K562 treated with DMSO at 1 percent for 12 hours (cell line): Measurements from ENCODE around the gene CBR4. TPM values are rescaled to one million over a fixed set of nuclear protein-coding genes. Genes with fewer than 3 reads are reported as not detected.

Source experiments
- total RNA-seq: library from RNA; unstranded; fragments of 300-600 nt; gene quantifications from 2 replicates; pipeline ENCODE4 v1.2.3, GENCODE V29; 2022; ENCODE audit not compliant: insufficient read depth

Gene CBR4
- 2.5 and 8.2 TPM in 2 replicates for total RNA-seq

DNA sequence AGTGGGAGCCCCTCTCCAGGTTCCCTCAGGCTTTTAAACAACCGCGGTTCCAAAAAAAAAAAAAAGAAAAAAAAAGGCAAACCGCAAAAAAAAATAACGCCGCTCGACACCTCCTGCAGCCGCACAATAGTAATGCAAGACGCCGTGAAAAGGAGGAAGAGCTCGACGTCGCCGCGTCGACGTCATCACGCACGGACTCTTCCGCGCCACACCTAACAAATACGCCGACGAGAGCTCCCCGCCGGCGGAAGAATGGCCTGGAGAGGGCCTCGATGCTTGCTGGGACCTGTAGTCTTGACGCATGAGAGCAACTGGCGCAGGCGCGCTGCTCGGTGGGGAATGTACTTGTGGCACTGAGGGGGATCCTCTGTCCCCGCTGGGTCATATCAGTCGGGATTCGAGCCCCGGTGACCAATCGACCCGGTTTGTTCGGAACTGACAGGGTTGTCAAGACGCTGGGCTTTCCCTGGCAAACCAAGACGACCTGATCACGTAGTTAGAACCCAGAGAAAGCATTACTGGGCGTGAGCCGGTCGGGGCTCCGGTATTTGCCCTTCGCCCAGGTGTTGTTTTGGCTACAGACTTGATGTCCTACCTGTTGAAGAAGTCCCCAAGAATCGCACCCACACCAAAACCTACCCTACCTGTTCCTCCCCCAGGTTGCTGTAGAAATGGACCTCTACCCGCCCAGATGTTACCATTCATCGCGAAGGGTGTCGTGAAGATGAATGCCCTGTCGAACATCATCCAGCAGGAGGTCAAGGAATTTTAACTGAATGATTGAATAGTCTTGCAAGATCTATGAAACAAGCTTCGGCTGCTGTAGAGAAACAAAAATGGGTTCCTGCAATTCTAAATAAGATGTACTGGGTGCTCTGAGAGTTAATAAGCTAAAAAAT is at the start of gene CBR4:
Gene CBR4 (minus strand): TSS at position 131 of the 899 bp plus-strand sequence. CDS start 166 bp downstream, outside the sequence.

